Ectodermal cell (in vitro differentiated cells): ENCODE measurements around the gene SH3GL2.

Experiments used
- H3K27ac ChIP-seq: 2 replicates; pipeline ENCODE4 v1.7.0; 2013; ENCODE audit warnings: mild to moderate bottlenecking, low read depth, low read length; ENCODE audit not compliant: insufficient read depth, poor library complexity, severe bottlenecking
- H3K27me3 ChIP-seq: 2 replicates; pipeline ENCODE4 v1.7.0; 2013; ENCODE audit warnings: mild to moderate bottlenecking, low read length; ENCODE audit not compliant: insufficient read depth, control insufficient read depth, poor library complexity, severe bottlenecking
- H3K36me3 ChIP-seq: one replicate; pipeline ENCODE4 v1.7.0; 2013; ENCODE audit warnings: low read length; ENCODE audit not compliant: control insufficient read depth, insufficient read depth
- H3K4me1 ChIP-seq: one replicate; pipeline ENCODE4 v1.7.0; 2013; ENCODE audit warnings: low read length; ENCODE audit not compliant: control insufficient read depth, insufficient read depth
- H3K4me3 ChIP-seq: 2 replicates; pipeline ENCODE4 v1.7.0; 2013; ENCODE audit warnings: low read depth, low read length, control low read depth; ENCODE audit not compliant: insufficient read depth
- H3K9me3 ChIP-seq: 2 replicates; pipeline ENCODE4 v1.7.0; 2013; ENCODE audit warnings: mild to moderate bottlenecking, low read length, moderate library complexity; ENCODE audit not compliant: control insufficient read depth
- WGBS, 2 experiments: methylation state at CpG; one replicate each; pipeline ENCODE4 v1.1.7; 2013; ENCODE audit warnings: missing lambda C conversion rate in 2 of 2; 5-methylcytosine and 5-hydroxymethylcytosine counted together

SH3GL2 gene

GRCh38 chr9:17609312-17610005, 30.6 kb downstream of the SH3GL2 start:
- Histone ChIP-seq H3K36me3 (no peaks in the 10 kb centered on the region), H3K4me3 (no peak overlapping the region), H3K27ac (no peak overlapping the region), H3K27me3 (no peaks in the 10 kb centered on the region), H3K9me3 (no peaks in the 10 kb centered on the region), H3K4me1 (peaks cover 4% of the 10 kb centered on the region)
- 80 to 86% methylated on average over 7 of the region's 7 CpGs for WGBS, 2 experiments

- 90 to 100% methylated on average over 2 of the region's 2 CpGs for WGBS, 2 experiments
- Histone ChIP-seq H3K4me1 (peaks cover 4% of the 10 kb centered on the region), H3K4me3 (no peak overlapping the region), H3K27me3 (no peaks in the 10 kb centered on the region), H3K9me3 (no peaks in the 10 kb centered on the region), H3K27ac (no peak overlapping the region), H3K36me3 (no peaks in the 10 kb centered on the region)
Observed at GRCh38 chr9:17611342-17611741, 32.5 kb downstream of the SH3GL2 start.

- no peaks in the 10 kb centered on the region for H3K27me3 ChIP-seq
- peaks cover 4% of the 10 kb centered on the region for H3K4me1 ChIP-seq
- no peak overlapping the region for H3K4me3 ChIP-seq
- H3K27ac ChIP-seq = no peak overlapping the region
- no peaks in the 10 kb centered on the region for H3K9me3 ChIP-seq
- H3K36me3 ChIP-seq = no peaks in the 10 kb centered on the region
- 56 to 60% methylated on average over 3 of the region's 3 CpGs for WGBS, 2 experiments
Observed at GRCh38 chr9:17611917-17612316, 33.1 kb downstream of the SH3GL2 start.

- Histone ChIP-seq H3K36me3 (no peaks in the 10 kb centered on the region), H3K4me1 (peaks cover 4% of the 10 kb centered on the region), H3K27me3 (no peaks in the 10 kb centered on the region), H3K27ac (no peak overlapping the region), H3K4me3 (no peak overlapping the region), H3K9me3 (no peaks in the 10 kb centered on the region)
- 43 to 64% methylated on average over 3 of the region's 3 CpGs for WGBS, 2 experiments
Observed at GRCh38 chr9:17613758-17614157, 34.9 kb downstream of the SH3GL2 start.

- H3K4me3 ChIP-seq = no peak overlapping the region
- no peaks in the 10 kb centered on the region for H3K27me3 ChIP-seq
- no peaks in the 10 kb centered on the region for H3K9me3 ChIP-seq
- no peaks in the 10 kb centered on the region for H3K36me3 ChIP-seq
- H3K27ac ChIP-seq = no peak overlapping the region
- 95 to 98% methylated on average over 1 of the region's 1 CpG for WGBS, 2 experiments
- peaks cover 4% of the 10 kb centered on the region for H3K4me1 ChIP-seq
Observed at GRCh38 chr9:17614250-17614649, 35.4 kb downstream of the SH3GL2 start.

GRCh38 chr9:17614903-17615302, 36.0 kb downstream of the SH3GL2 start:
- Histone ChIP-seq H3K4me3 (no peak overlapping the region), H3K27ac (no peak overlapping the region), H3K9me3 (no peaks in the 10 kb centered on the region), H3K27me3 (no peaks in the 10 kb centered on the region), H3K36me3 (no peaks in the 10 kb centered on the region), H3K4me1 (peaks cover 4% of the 10 kb centered on the region)
- WGBS, 2 experiments = 68 to 71% methylated on average over 4 of the region's 4 CpGs

GRCh38 chr9:17622141-17622540, 43.3 kb downstream of the SH3GL2 start:
- no peaks in the 10 kb centered on the region for H3K9me3 ChIP-seq
- H3K4me1 ChIP-seq = peaks cover 4% of the 10 kb centered on the region
- 93% methylated on average over 4 of the region's 4 CpGs for WGBS, 2 experiments
- H3K27ac ChIP-seq = no peak overlapping the region
- H3K4me3 ChIP-seq = no peak overlapping the region
- H3K36me3 ChIP-seq = no peaks in the 10 kb centered on the region
- no peaks in the 10 kb centered on the region for H3K27me3 ChIP-seq

GRCh38 chr9:17622749-17623148, 43.9 kb downstream of the SH3GL2 start:
- Histone ChIP-seq H3K4me1 (peaks cover 4% of the 10 kb centered on the region), H3K9me3 (no peaks in the 10 kb centered on the region), H3K4me3 (no peak overlapping the region), H3K36me3 (no peaks in the 10 kb centered on the region), H3K27ac (no peak overlapping the region), H3K27me3 (no peaks in the 10 kb centered on the region)
- WGBS, 2 experiments = 87 to 90% methylated on average over 5 of the region's 6 CpGs

GRCh38 chr9:17623965-17624364, 45.1 kb downstream of the SH3GL2 start:
- no peaks in the 10 kb centered on the region for H3K9me3 ChIP-seq
- no peak overlapping the region for H3K27ac ChIP-seq
- 96% methylated on average over 4 to 6 of the region's 6 CpGs for WGBS, 2 experiments
- H3K27me3 ChIP-seq = no peaks in the 10 kb centered on the region
- peaks cover 4% of the 10 kb centered on the region for H3K4me1 ChIP-seq
- no peaks in the 10 kb centered on the region for H3K36me3 ChIP-seq
- H3K4me3 ChIP-seq = no peak overlapping the region

GRCh38 chr9:17624571-17624970, 45.7 kb downstream of the SH3GL2 start:
- no peak overlapping the region for H3K4me3 ChIP-seq
- no peak overlapping the region for H3K27ac ChIP-seq
- H3K9me3 ChIP-seq = no peaks in the 10 kb centered on the region
- peaks cover 4% of the 10 kb centered on the region for H3K4me1 ChIP-seq
- no peaks in the 10 kb centered on the region for H3K27me3 ChIP-seq
- no peaks in the 10 kb centered on the region for H3K36me3 ChIP-seq
